CD4-positive, alpha-beta T cell treated with Interleukin-15 for 4 hours (primary cell): ENCODE data around the gene CNTNAP5.

Experiments used
- DNase-seq: peaks from one replicate; pipeline ENCODE4 v3.0.0-alpha.2; 2020; ENCODE audit warnings: low spot score

CNTNAP5 gene

GRCh38 chr2:124025171-124025580 is at the start of gene CNTNAP5:
Gene CNTNAP5 (plus strand): TSS chr2:124025287. CDS start chr2:124025651, 364 bp downstream.
- no peak for DNase-seq

GRCh38 chr2:123976054-123976648 is 48.9 kb upstream of the CNTNAP5 start:
- no peak for DNase-seq

- DNase-seq, result no peak
Measured at GRCh38 chr2:123993728-123994323, 31.3 kb upstream of the CNTNAP5 start.

GRCh38 chr2:123999681-124000080 is 25.4 kb upstream of the CNTNAP5 start:
- no peak for DNase-seq

GRCh38 chr2:124001696-124002430 is 23.2 kb upstream of the CNTNAP5 start:
- no peak for DNase-seq

GRCh38 chr2:124018890-124019289 is 6.2 kb upstream of the CNTNAP5 start:
- DNase-seq, result no peak

- no peak for DNase-seq
Measured at GRCh38 chr2:124024561-124025170, 421 bp upstream of the CNTNAP5 start.

GRCh38 chr2:124025891-124026434 is 876 bp downstream of the CNTNAP5 start:
- no peak for DNase-seq

GRCh38 chr2:124026503-124026902 is 1.4 kb downstream of the CNTNAP5 start:
- DNase-seq, result no peak

GRCh38 chr2:124027182-124027581 is 2.1 kb downstream of the CNTNAP5 start:
- no peak for DNase-seq

GRCh38 chr2:124032799-124033198 is 7.7 kb downstream of the CNTNAP5 start:
- no peak for DNase-seq

- DNase-seq, result no peak
Measured at GRCh38 chr2:124034265-124034664, 9.2 kb downstream of the CNTNAP5 start.

GRCh38 chr2:124035001-124035400 is 9.9 kb downstream of the CNTNAP5 start:
- no peak for DNase-seq

- no peak for DNase-seq
Measured at GRCh38 chr2:124039032-124039431, 13.9 kb downstream of the CNTNAP5 start.

- DNase-seq, result no peak
Measured at GRCh38 chr2:124039762-124040291, 14.7 kb downstream of the CNTNAP5 start.

- DNase-seq, result no peak
Measured at GRCh38 chr2:124045894-124046293, 20.8 kb downstream of the CNTNAP5 start.

- no peak for DNase-seq
Measured at GRCh38 chr2:124046332-124046731, 21.2 kb downstream of the CNTNAP5 start.

GRCh38 chr2:124048102-124048501 is 23.0 kb downstream of the CNTNAP5 start:
- DNase-seq, result no peak

- DNase-seq, result no peak
Measured at GRCh38 chr2:124048664-124049063, 23.6 kb downstream of the CNTNAP5 start.

GRCh38 chr2:124049136-124049535 is 24.0 kb downstream of the CNTNAP5 start:
- no peak for DNase-seq

GRCh38 chr2:124050833-124051497 is 25.9 kb downstream of the CNTNAP5 start:
- DNase-seq, result no peak

GRCh38 chr2:124053796-124054195 is 28.7 kb downstream of the CNTNAP5 start:
- no peak for DNase-seq
